OCI-LY7 (cell line): ENCODE data around the gene NFATC2. TPM values are rescaled to one million over a fixed set of nuclear protein-coding genes. Genes with fewer than 3 reads are reported as not detected.

ENCODE experiments used
- BruUV-seq: library from RNA; stranded (reverse); fragments of 400-500 nt; replicated peaks from 2 replicates; lab custom pipeline; 2021; lab: Mats Ljungman, UMichigan
- CTCF ChIA-PET: fragments of 300-600 bp; sonication (Branson Sonifier 250); formaldehyde crosslinking; loops from one replicate; lab custom pipeline; 2022; ENCODE audit warnings: antibody characterized with exemption; ENCODE audit not compliant: unreplicated experiment; lab: Charles Lee
- POLR2A ChIA-PET: fragments of 300-600 bp; sonication (Branson Sonifier 250); formaldehyde crosslinking; loops from one replicate; lab custom pipeline; 2022; ENCODE audit warnings: antibody characterized with exemption; lab: Charles Lee
- DNase-seq: peaks from one replicate; pipeline ENCODE4 v3.0.0-alpha.2; 2015; ENCODE audit warnings: low spot score
- H2AFZ ChIP-seq: fragments of 200-600 bp; sonication (generic), shearing (Covaris generic); 2 replicates; pipeline ENCODE4 v1.6.1; 2014; ENCODE audit warnings: mild to moderate bottlenecking, antibody characterized with exemption, low read length, moderate library complexity
- H3K27ac ChIP-seq: fragments of 200-600 bp; sonication (generic); 2 replicates; pipeline ENCODE4 v1.5.1; 2014; ENCODE audit warnings: mixed run types, low read depth, mild to moderate bottlenecking, moderate library complexity, low read length, inconsistent platforms; ENCODE audit not compliant: poor library complexity, severe bottlenecking
- H3K36me3 ChIP-seq: fragments of 200-600 bp; sonication (generic); 2 replicates; pipeline ENCODE4 v1.6.1; 2014; ENCODE audit warnings: mild to moderate bottlenecking, antibody characterized with exemption, low read length, moderate library complexity, mixed read lengths; ENCODE audit not compliant: insufficient read depth
- H3K4me1 ChIP-seq: fragments of 200-600 bp; sonication (generic); 2 replicates; pipeline ENCODE4 v1.5.1; 2014; ENCODE audit warnings: mild to moderate bottlenecking, low read length; ENCODE audit not compliant: insufficient read depth, poor library complexity, severe bottlenecking
- H3K4me2 ChIP-seq: fragments of 200-600 bp; sonication (generic); 2 replicates; pipeline ENCODE4 v1.6.1; 2014; ENCODE audit warnings: mild to moderate bottlenecking, low read length
- H3K4me3 ChIP-seq: fragments of 200-600 bp; sonication (generic); 2 replicates; pipeline ENCODE4 v1.5.1; 2014; ENCODE audit warnings: mild to moderate bottlenecking, low read depth, low read length; ENCODE audit not compliant: poor library complexity, severe bottlenecking
- H3K79me2 ChIP-seq: fragments of 200-600 bp; sonication (generic); 2 replicates; pipeline ENCODE4 v1.6.1; 2016; ENCODE audit warnings: low read depth, mild to moderate bottlenecking, low read length, moderate library complexity, mixed read lengths; ENCODE audit not compliant: insufficient read depth
- H3K9me2 ChIP-seq: fragments of 200-600 bp; sonication (generic); 2 replicates; pipeline ENCODE4 v1.6.1; 2016; ENCODE audit warnings: mild to moderate bottlenecking, low read length, mixed read lengths; ENCODE audit not compliant: insufficient read depth
- H3K9me3 ChIP-seq: fragments of 200-600 bp; sonication (generic); 2 replicates; pipeline ENCODE4 v1.6.1; 2014; ENCODE audit warnings: mild to moderate bottlenecking, mixed run types, low read length, mixed read lengths
- H4K20me1 ChIP-seq: fragments of 200-600 bp; sonication (generic); 2 replicates; pipeline ENCODE4 v1.6.1; 2014; ENCODE audit warnings: mild to moderate bottlenecking, antibody characterized with exemption, low read length, moderate library complexity, mixed read lengths; ENCODE audit not compliant: insufficient read depth
- CTCF ChIP-seq: fragments of 200-600 bp; sonication (generic); conservative IDR thresholded peaks from 2 replicates; pipeline ENCODE4 v1.5.1; 2014; ENCODE audit warnings: mild to moderate bottlenecking, antibody characterized with exemption, low read length, moderate library complexity, mixed read lengths
- EZH2phosphoT487 ChIP-seq: fragments of 200-600 bp; sonication (generic); IDR thresholded peaks from 2 replicates; pipeline ENCODE4 v1.6.1; 2018; ENCODE audit warnings: low read depth, borderline replicate concordance, mild to moderate bottlenecking, mixed run types, antibody characterized with exemption, low read length, moderate library complexity, mixed read lengths
- intact Hi-C: fragments of 100-400 bp; cut with micrococcal nuclease; formaldehyde crosslinking; loops from one replicate; pipeline ENCODE4 v1.10.0; 2022; ENCODE audit not compliant: unreplicated experiment
- total RNA-seq, 2 experiments: library from RNA; depleted of rRNA in 1 of 2; stranded (reverse); fragments of >200 nt in 1 of 2; shearing (Covaris generic) in 1 of 2; gene quantifications; 2 replicates each; pipeline ENCODE4 v1.2.3, GENCODE V29; 2014 to 2022

NFATC2 gene
- total RNA-seq, 2 experiments from 2014 or later: 12.5 to 43.8 TPM

- Histone ChIP-seq H3K36me3 (peaks cover 78% of the 10 kb centered on the region), H2AFZ (no peak overlapping the region), H3K4me1 (peaks cover 46% of the 10 kb centered on the region), H3K27ac (no peak overlapping the region), H3K4me2 (no peak overlapping the region), H3K9me3 (peaks cover 8% of the 10 kb centered on the region; the same call in 1 of the 2 replicates), H3K4me3 (no peak overlapping the region), H3K79me2 (peaks cover 4% of the 10 kb centered on the region; the same call in 1 of the 2 replicates), H4K20me1 (no peaks in the 10 kb centered on the region), H3K9me2 (no peaks in the 10 kb centered on the region)
- ChIA-PET CTCF (no interaction called here), POLR2A (no interaction called here)
- no TSS peak for BruUV-seq
- intact Hi-C loops: no loop called here
- no peak for TF ChIP-seq CTCF
- TF ChIP-seq EZH2phosphoT487: no peak
- no peak for DNase-seq
Observed at GRCh38 chr20:51391926-51392325, 150.6 kb downstream of the NFATC2 start.

- peaks cover 65% of the 10 kb centered on the region for H3K36me3 ChIP-seq
- H3K9me3 ChIP-seq: peaks cover 8% of the 10 kb centered on the region; the same call in 1 of the 2 replicates
- TF ChIP-seq CTCF: no peak
- no peak for TF ChIP-seq EZH2phosphoT487
- no TSS peak for BruUV-seq
- intact Hi-C loops: no loop called here
- H3K79me2 ChIP-seq: peaks cover 19% of the 10 kb centered on the region; the same call in 1 of the 2 replicates
- peaks cover 68% of the 10 kb centered on the region for H3K4me1 ChIP-seq
- no peaks in the 10 kb centered on the region for H4K20me1 ChIP-seq
- H3K4me2 ChIP-seq: peak overlapping the region; percentile 14; the same call in 1 of the 2 replicates
- no peaks in the 10 kb centered on the region for H3K9me2 ChIP-seq
- no peak overlapping the region for H2AFZ ChIP-seq
- H3K4me3 ChIP-seq: no peak overlapping the region
- peak overlapping the region; percentile 95 for H3K27ac ChIP-seq
- CTCF ChIA-PET: interaction anchor here (0.9 kb wide), 1 partner anchor 9 kb away, joined by 4 read pairs; no protein-coding TSS in a partner anchor
- POLR2A ChIA-PET: interaction anchor here (0.7 to 3.1 kb wide), 7 partner anchors 10 to 208 kb away, joined by 3 to 32 read pairs (median 5); no protein-coding TSS in a partner anchor
- DNase-seq: no peak
Observed at GRCh38 chr20:51389543-51390264, 152.8 kb downstream of the NFATC2 start.
